GM19351 (cell line): ENCODE results near the gene PRRT3.

Source experiments
- ATAC-seq: cut with Tn5 transposase; IDR thresholded peaks from one replicate; pipeline ENCODE4 v1.9.1; 2021; ENCODE audit warnings: mild to moderate bottlenecking, moderate library complexity; ENCODE audit not compliant: unreplicated experiment

Gene PRRT3

DNA sequence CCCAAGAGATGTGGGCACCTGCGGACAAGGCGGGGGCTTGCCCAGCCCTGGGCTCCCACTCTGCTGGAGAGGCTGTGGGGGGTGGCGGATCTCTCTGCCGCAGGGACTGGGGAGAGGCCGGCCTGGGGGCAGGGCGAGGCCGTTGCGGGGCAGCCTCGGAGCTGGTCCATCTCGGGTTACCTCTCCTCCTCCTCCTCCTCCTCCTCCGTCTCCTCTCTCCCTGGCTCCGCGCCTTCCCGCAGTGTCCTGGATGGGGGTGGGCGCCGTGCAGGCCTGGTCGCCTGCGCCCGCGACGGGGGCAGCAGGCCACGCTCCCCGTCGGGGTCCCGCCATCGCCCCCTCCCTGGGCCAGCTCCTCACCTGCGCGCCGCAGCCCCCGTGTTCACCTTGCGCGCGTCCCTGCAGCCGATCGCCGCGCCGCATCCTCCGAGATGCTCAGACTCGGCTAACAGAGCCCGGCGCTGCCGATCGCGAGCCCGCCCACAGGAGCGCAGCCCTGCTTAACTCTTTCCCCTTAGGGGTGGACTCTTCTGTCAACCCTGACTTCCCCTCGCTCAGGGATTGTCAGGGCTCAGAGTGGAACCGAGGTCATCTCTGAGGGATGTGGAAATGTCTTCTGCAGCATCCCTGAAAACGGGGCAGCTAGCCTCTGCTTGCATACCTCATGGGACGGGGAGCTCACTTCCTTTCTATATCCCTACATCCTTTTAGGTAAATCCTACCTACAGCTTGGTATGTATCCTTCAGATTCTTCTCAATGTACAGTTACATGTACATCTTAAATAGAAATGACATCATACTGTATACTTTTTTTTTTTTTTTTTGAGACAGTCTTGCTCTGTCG, at the start of gene PRRT3:
Gene PRRT3, minus strand, starts transcription at position 447 of the 844 bp plus-strand sequence. CDS start 2,293 bp downstream, outside the sequence.
- peak; percentile 87 for ATAC-seq

DNA sequence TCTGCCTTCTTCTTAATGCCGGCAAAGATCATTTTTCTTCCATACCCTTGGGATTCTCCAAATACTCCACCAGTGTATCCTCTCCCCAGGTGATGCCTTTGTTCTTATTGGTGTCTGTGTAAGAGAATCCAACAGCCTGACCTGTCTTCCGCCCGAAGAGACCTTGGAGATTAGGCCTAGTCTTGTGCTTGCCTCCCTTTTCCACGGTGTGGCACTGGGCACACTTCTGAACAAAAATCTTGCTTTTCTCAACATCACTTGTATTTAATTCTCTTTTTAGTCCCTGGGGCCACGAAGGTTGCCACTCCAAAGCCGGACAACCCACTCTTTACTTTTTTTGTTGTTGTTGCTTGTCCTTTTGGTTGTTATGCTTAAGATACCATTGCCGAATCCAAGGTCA, 48.5 kb upstream of the PRRT3 start:
- ATAC-seq: no peak

DNA sequence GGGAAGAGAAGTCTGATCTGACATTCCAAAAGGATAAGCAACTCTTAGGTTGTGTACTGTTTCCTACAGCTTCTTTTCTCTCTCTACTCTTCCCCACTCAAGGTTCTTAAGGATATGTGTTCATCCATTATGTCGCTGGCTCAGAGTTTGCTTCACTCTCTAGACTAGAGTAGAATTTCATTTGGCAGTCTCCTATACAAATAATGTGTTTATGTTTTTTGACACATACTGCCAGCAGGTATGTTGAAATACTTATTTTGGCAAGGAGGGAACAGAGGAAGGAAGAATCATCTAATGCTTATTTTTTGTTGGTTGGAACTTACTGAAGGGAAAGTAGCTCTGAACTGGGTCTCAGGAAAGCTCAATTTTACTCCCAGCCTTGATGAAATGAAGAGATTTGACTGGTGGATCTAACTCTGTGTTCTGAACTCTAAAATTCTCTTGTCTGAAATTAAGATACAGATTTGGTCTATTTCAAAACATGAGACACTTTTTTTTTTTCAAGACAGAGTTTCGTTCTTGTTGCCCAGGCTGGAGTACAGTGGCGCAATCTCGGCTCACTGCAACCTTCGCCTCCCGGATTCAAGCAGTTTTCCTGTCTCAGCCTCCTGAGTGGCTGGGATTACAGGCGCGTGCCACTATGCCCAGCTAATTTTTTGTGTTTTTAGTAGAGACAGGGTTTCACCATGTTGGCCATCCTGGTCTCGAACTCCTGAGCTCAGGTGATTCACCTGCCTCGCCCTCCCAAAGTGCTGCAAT, 42.1 kb upstream of the PRRT3 start:
- ATAC-seq: no peak

DNA sequence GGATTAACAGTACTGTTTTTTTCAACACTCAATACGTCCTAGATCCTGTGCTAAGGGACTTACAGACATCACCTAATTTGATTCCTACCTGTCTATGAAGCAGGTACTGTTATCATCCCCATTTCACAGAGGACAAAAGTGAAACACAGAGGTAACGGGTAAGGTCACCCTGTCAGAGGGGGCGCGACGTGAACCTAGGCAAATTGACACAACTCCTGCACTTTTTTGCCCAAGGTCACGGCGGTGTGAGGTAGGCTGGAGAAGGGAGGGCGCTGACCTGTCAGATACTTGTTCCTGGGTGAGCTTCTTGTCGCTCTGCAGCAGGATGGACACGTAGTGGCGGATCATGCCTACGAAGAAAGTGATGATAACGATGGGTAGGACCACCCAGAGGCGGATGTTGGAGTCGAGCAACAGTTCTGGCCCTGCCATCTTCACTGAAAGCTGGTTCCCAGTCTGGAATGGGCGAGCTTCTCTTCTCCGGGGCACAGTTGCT, 34.1 kb upstream of the PRRT3 start:
- peak; percentile 33 for ATAC-seq

DNA sequence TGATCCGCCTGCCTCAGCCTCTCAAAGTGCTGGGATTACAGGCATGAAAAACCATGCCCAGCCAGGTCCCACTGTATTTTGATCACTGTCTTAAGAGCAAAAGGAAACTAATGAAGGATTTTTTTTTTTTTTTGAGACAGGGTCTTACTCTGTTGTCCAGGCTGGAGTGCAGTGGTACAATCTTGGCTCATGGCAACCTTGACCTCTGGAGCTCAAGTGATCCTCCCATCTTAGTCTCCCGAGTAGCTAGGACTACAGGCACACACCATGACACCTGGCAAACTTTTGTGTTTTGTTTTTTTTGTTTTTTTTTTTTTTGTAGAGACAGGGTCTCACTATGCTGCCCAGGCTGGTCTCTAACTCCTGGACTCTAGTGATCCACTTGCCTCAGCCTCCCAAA, 28.0 kb upstream of the PRRT3 start:
- no peak for ATAC-seq

DNA sequence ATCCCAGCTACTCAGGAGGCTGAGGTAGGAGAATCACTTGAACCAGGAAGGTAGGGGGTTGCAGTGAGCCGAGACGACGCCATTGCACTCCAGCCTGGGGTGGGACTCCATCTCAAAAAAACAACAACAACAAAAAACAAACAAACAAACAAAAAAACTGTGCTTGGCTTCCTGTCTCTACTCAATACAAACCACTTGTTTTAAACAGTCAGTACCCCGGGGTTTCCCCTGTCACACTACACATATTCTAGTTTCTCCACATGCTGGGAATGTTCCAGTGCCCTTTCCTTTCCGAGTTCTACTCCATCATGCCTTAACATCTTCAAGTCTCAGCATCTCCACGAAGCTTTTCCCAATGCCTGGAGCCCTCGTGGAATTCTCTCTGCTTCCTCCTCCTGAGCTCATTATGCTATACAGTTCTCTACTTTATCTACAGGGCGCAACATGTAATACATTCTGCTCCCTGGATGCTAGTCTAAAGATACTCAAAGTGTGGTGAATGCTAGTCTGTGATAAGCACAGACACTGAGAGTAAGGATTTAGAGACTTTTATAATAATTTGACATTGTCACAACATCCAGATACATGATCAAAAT, 26.6 kb upstream of the PRRT3 start:
- no peak for ATAC-seq

DNA sequence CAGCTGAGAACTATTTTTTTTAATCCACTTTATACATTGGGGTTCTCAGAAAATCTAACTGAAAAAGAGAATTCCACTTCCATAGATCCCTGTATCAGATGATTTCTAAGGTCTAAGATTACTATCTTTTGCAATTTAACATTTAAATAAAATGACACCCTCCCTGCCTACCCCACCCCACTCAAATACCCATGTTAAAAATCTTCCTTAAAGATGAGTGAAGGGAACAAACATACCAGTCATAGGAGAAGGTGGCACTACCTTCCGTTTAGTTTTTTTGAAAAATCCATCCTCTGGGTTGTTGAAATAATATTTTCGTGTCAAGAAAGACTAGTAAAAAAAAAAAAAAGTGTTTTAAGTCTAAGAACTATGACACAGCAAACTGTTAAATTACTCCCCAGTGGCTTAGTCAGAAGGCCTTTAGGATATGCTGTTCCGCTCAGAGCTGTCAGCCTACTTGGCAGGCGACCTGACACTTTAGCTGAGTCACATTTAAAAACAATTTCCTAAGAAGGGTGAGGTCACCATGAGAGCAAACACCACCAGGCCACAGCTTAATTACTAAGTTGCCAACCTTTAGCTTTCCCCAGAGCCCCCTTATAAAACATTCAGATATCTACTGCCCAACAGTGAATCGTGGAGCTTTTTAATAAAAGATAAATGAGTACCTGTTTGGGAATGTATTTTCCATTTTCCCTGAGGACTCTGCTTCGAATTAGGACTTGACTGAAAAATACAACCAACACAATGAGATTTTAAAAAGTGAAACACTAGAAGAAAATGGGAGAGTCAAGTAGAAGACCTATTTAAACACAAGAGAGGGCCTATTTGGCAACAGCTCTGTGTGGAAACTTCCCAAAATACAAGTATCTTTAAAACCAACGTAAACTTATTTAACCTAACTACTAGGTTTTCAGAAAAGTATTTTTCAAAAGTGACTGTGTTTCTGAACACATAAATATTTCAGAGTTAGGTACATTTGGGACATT, 24.8 kb upstream of the PRRT3 start:
- no peak for ATAC-seq

DNA sequence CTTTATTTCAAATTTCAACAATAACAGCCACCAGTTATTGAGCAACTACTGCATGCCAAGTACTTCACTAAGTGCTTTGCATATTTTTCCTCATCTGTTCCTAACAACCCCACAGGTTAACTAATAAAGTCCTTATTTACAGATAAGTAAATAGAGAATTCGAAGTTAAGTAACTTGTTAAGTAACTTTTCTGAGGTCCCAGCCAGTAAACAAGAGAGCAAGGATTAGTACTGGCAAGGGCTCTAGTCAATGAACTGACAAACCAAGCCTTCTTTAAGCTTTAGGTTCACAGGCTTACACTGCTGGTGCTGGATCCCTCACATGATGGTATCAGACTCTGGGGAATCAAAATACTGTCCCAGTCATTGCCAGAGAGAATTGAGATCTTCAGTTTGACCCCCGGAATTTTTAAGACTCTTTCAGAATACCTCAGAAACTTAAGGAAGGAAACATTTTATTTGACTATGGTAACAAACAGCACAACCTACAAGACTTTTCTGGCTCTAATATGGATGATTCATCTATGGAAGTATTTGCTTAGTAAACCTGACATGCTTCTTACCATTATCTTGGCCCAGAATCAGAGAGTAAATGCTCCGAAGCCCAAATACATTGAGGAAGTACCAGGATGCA, 17.9 kb upstream of the PRRT3 start:
- no peak for ATAC-seq

DNA sequence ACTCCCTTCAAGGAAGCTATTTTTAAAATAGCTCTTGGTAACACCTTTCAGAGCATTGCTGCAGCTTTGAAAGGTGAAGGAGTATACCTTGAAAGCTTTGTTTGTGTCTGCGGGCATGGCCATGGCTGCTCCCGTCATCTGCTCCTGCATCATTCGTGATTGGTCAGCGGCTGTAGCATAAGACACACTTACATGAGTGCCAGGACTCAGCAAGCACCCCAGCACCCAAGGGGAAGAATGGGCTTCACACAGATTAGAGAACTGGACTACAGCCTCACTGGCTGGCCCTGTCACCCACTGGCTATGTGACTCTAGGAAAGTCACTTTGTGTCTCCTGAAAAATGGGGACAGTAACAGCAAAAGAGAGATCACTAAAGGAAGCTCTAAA, 17.4 kb upstream of the PRRT3 start:
- no peak for ATAC-seq

DNA sequence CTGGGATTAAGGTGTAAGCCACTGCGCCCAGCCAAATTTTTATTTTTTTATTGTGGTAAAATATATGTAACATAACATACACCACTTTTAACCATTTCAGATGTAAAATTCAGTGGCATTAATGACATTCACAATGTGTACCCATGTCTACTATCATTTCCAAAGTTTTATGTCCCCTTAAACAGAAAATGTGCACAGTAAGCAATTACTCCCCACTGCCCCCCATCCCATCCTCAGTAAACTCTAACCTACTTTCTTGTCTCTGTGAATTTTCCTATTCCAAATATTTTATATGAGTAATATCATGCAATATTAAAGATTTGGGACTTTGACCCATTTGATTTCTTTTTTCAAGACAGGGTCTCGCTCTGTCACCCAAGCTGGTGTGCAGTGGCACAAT, 14.6 kb upstream of the PRRT3 start:
- no peak for ATAC-seq

DNA sequence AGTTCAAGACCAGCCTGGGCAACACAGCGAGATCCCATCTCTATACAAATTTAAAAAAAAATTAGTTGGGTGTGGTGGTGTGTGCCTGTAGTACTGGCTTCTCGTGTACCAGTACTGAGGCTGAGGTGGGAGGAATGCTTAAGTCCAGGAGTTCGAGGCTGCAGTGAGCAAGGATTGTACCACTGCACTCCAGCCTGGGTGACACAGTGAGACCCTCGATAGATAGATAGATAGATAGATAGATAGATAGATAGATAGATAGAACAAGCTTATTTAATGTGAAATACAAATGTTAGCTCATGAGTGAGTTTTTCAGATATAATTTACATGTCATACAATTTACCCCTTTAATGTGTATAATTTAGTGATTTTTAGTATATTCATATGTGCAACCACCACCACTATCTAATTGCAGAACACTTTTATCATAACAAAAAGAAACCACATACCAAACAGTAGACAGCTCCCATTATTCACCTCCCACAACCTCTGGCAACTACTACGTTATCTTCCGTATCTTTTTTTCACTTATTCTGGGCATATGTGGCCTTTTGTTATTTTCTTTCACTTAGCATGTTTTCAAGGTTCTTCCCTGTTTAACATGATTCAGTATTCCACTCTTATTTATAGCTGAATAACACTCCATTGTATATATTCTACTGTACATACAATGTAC, 13.1 kb upstream of the PRRT3 start:
- ATAC-seq: no peak

DNA sequence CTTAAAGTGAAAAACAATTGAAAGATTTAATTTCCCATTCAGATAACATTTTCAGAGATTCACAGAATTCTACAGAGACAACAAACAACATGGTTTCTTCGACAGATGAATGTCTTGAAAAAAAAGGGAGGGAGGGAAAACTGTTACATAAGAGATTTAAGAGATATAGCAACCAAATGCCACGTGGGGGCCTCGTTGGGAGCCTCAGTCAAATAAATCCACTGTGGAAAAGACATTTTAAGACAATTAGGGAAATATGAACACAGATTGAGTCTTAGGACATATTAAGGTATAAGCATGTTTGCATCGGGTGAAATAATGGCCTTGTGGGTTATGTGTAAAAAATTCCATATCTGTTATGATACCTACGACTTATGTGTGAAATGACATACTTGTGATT, 5.0 kb upstream of the PRRT3 start:
- no peak for ATAC-seq

DNA sequence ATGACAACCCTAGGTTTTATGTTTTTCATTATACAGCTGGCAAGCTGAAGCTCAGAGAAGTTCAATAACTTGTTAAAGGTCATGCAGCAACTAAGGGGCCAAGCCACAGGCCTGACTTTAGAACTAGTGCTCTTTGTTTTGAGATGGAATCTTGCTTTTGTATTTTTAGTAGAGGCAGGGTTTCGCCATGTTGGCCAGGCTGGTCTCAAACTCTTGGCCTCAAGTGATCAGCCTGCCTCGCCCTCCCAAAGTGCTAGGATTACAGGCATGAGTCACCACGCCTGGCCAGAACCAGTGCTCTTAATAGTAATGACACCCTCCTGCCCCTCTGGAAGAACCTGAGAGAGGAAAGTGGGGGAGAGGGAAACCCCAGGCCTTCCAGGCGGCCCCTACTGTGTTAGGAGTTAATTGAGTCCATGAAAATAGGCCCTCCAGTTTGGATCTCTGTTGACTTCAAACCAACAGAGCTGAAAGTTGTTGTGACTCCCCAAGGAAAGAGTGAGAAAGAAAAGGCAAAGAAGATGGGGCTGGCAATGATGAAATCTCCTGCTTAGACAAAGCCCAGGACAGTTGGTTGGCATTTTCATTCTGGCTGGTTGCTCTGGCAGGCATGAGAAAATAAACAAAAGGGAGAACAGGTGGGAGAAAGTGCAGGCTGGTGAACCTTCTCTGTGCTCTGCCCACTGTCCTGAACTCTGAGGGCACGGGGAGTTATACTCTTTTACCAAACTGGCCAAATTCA, 3.6 kb upstream of the PRRT3 start:
- no peak for ATAC-seq

DNA sequence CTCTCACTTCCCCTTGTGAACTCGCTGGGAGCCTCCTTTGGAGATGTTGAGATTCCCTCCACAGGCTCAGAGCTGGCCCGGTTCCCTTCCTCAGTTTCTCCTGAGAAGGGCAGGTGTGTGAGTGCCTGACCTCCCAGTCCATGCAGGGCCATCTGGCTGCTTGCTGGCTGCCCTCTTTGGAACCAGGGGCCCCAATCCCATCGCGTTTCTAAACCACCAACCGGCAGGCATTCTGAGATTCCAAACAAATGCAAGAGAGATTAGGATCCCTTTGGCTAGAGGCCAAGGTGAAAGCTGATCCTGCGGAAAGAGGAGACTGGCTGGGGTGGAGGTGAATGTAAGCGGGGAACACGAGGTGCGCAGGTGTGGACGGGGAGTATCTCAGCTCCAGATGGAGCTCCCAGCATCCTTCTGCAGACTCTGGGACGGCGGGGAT, 2.9 kb upstream of the PRRT3 start:
- ATAC-seq: no peak

DNA sequence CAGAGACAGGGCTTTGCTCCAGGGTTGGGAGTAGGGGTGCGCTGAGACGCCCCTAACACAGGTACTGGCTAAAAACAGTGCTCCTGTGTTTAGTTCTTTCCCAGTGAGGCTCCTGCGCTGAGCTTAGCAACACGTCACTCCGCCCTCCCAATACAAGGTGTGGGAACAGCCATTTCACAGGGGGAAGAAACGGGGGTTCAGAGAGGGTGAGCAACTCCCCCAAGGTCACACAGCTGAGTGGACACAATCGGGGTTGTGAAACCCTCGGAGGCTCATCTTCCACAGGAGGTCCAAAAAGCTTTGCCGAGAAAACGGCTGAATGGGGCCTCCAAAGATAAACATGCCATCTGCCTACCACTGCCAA, 628 bp downstream of the PRRT3 start:
- ATAC-seq: peak; percentile 23

DNA sequence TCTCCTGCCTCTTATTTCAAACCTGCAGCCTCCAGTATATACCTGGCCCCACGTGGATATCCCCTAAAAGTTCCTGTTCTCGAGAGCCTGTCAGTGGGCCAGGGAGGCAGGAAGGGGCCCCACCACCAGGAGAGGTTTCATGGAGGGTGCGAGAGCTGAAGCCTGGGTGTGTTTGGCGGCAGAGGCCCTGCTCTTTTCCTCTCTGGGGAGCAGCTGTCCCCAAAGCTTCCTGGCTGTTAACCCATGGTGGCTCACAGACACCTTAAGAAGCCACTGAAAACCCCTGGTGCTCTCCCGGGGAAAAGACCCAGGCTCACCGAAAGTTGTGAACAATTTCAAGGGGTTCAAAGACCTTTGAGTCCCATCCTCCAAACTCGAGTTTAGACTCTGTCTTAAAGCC, 1.1 kb downstream of the PRRT3 start:
- peak; percentile 34 for ATAC-seq

DNA sequence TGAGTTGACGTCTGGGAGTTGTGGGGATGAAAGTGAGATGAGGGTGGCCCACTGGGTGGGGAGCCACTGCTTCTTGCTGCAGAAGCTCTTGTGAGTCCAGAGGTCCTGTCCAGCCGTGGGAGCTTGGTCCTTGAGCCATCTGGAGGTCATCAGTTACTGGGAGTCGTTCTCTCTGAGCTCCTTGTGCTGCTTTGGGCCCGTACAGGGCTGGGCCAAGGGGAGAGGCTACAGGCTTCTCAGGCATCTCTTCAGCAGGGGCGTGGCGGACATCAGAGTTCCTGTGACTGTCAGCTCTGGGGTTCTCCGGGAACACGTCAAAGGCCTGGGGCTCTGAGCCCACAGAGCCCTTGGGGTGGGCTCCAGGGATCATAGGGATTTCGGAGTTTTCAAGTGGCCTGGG, 2.6 kb downstream of the PRRT3 start:
- ATAC-seq: no peak

DNA sequence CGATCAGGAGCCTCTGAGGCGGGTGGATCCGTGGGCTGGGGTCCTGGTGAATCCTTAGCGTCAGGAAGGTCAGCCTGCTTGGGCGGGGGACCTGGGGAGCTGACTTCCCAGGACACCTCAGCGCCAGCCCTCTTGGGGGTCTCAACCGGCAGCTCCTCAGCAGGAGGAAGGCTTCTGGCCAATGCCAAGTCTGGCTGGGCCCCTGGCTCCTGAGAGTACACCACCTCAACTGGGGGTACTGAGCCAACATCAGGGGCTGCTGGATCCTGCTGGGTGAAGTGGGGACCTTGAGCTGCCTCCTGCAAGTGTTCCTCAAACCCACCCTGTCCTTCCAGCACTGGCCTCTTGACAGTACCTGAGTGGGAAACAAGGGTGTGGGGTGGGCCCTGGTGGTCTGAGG, 3.1 kb downstream of the PRRT3 start:
- no peak for ATAC-seq

DNA sequence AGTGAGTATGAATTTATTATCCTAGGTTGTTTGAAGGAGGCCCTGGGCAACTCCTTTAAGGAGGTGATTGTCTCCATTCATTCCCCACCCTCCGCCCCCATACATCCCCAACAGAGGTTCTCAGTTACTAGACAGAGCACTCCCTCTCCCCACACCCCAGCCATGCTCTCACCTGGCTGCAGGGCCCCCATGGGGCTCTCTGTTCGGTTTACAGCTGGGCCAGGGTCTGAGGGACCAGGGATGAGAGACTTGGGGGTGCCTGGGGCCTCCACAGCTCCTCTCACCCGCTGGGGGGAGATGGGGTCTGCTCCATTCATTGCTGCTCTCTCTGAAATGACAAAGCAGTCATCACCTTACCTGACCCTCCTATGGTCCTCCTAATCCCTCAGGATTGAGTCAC, 3.6 kb downstream of the PRRT3 start:
- no peak for ATAC-seq
